OCI-LY7 (cell line): Measurements from ENCODE around the gene GSX1. TPM values are rescaled to one million over a fixed set of nuclear protein-coding genes. Genes with fewer than 3 reads are reported as not detected.
A peak's percentile ranks its signal among the peaks of the same experiment; 100 is the strongest.

ENCODE experiments used
- BruUV-seq: library from RNA; stranded (reverse); fragments of 400-500 nt; replicated peaks from 2 replicates; lab custom pipeline; 2021; lab: Mats Ljungman, UMichigan
- CTCF ChIA-PET: fragments of 300-600 bp; sonication (Branson Sonifier 250); formaldehyde crosslinking; loops from one replicate; lab custom pipeline; 2022; ENCODE audit warnings: antibody characterized with exemption; ENCODE audit not compliant: unreplicated experiment; lab: Charles Lee
- POLR2A ChIA-PET: fragments of 300-600 bp; sonication (Branson Sonifier 250); formaldehyde crosslinking; loops from one replicate; lab custom pipeline; 2022; ENCODE audit warnings: antibody characterized with exemption; lab: Charles Lee
- DNase-seq: peaks from one replicate; pipeline ENCODE4 v3.0.0-alpha.2; 2015; ENCODE audit warnings: low spot score
- H2AFZ ChIP-seq: fragments of 200-600 bp; sonication (generic), shearing (Covaris generic); 2 replicates; pipeline ENCODE4 v1.6.1; 2014; ENCODE audit warnings: mild to moderate bottlenecking, antibody characterized with exemption, low read length, moderate library complexity
- H3K27ac ChIP-seq: fragments of 200-600 bp; sonication (generic); 2 replicates; pipeline ENCODE4 v1.5.1; 2014; ENCODE audit warnings: mixed run types, low read depth, mild to moderate bottlenecking, moderate library complexity, low read length, inconsistent platforms; ENCODE audit not compliant: poor library complexity, severe bottlenecking
- H3K36me3 ChIP-seq: fragments of 200-600 bp; sonication (generic); 2 replicates; pipeline ENCODE4 v1.6.1; 2014; ENCODE audit warnings: mild to moderate bottlenecking, antibody characterized with exemption, low read length, moderate library complexity, mixed read lengths; ENCODE audit not compliant: insufficient read depth
- H3K4me1 ChIP-seq: fragments of 200-600 bp; sonication (generic); 2 replicates; pipeline ENCODE4 v1.5.1; 2014; ENCODE audit warnings: mild to moderate bottlenecking, low read length; ENCODE audit not compliant: insufficient read depth, poor library complexity, severe bottlenecking
- H3K4me2 ChIP-seq: fragments of 200-600 bp; sonication (generic); 2 replicates; pipeline ENCODE4 v1.6.1; 2014; ENCODE audit warnings: mild to moderate bottlenecking, low read length
- H3K4me3 ChIP-seq: fragments of 200-600 bp; sonication (generic); 2 replicates; pipeline ENCODE4 v1.5.1; 2014; ENCODE audit warnings: mild to moderate bottlenecking, low read depth, low read length; ENCODE audit not compliant: poor library complexity, severe bottlenecking
- H3K79me2 ChIP-seq: fragments of 200-600 bp; sonication (generic); 2 replicates; pipeline ENCODE4 v1.6.1; 2016; ENCODE audit warnings: low read depth, mild to moderate bottlenecking, low read length, moderate library complexity, mixed read lengths; ENCODE audit not compliant: insufficient read depth
- H3K9me2 ChIP-seq: fragments of 200-600 bp; sonication (generic); 2 replicates; pipeline ENCODE4 v1.6.1; 2016; ENCODE audit warnings: mild to moderate bottlenecking, low read length, mixed read lengths; ENCODE audit not compliant: insufficient read depth
- H3K9me3 ChIP-seq: fragments of 200-600 bp; sonication (generic); 2 replicates; pipeline ENCODE4 v1.6.1; 2014; ENCODE audit warnings: mild to moderate bottlenecking, mixed run types, low read length, mixed read lengths
- H4K20me1 ChIP-seq: fragments of 200-600 bp; sonication (generic); 2 replicates; pipeline ENCODE4 v1.6.1; 2014; ENCODE audit warnings: mild to moderate bottlenecking, antibody characterized with exemption, low read length, moderate library complexity, mixed read lengths; ENCODE audit not compliant: insufficient read depth
- EZH2phosphoT487 ChIP-seq: fragments of 200-600 bp; sonication (generic); IDR thresholded peaks from 2 replicates; pipeline ENCODE4 v1.6.1; 2018; ENCODE audit warnings: low read depth, borderline replicate concordance, mild to moderate bottlenecking, mixed run types, antibody characterized with exemption, low read length, moderate library complexity, mixed read lengths
- intact Hi-C: fragments of 100-400 bp; cut with micrococcal nuclease; formaldehyde crosslinking; loops from one replicate; pipeline ENCODE4 v1.10.0; 2022; ENCODE audit not compliant: unreplicated experiment
- total RNA-seq, 2 experiments: library from RNA; depleted of rRNA in 1 of 2; stranded (reverse); fragments of >200 nt in 1 of 2; shearing (Covaris generic) in 1 of 2; gene quantifications; 2 replicates each; pipeline ENCODE4 v1.2.3, GENCODE V29; 2014 to 2022
- TF ChIP-seq, protein P1 (sequence below): fragments of 200-600 bp; sonication (generic); conservative IDR thresholded peaks from 2 replicates; pipeline ENCODE4 v1.5.1; 2014; ENCODE audit warnings: mild to moderate bottlenecking, antibody characterized with exemption, low read length, moderate library complexity, mixed read lengths

Gene GSX1
- total RNA-seq, 2 experiments from 2014 or later = not detected

DNA sequence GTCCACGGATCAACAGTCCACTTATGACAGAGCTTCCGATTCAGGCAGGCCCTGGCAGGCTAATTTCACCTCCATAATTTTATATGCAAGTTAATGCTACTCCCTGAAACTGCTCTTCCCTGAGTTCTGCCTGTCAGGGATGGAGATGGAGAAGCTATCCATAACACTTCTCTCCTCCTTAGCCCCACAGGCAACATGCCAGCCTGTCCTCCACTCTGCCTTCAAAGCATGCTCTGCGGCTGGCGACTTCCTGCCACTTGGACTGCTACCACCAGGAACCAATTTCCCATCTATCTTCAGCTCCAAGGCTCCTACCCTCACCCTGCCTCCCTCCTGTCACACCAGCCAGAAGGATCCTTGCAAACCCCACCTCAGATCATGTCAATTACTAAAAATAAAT is 35.4 kb downstream of the GSX1 start:
- DNase-seq = no peak
- no peaks in the 10 kb centered on the region for H3K9me3 ChIP-seq
- intact Hi-C loops = loop anchor here (2.0 to 10.0 kb wide), 4 partner anchors 295 to 883 kb away; no protein-coding TSS in a partner anchor
- H3K4me1 ChIP-seq = no peaks in the 10 kb centered on the region
- TF ChIP-seq EZH2phosphoT487 = no peak
- TF ChIP-seq, protein P1, sequence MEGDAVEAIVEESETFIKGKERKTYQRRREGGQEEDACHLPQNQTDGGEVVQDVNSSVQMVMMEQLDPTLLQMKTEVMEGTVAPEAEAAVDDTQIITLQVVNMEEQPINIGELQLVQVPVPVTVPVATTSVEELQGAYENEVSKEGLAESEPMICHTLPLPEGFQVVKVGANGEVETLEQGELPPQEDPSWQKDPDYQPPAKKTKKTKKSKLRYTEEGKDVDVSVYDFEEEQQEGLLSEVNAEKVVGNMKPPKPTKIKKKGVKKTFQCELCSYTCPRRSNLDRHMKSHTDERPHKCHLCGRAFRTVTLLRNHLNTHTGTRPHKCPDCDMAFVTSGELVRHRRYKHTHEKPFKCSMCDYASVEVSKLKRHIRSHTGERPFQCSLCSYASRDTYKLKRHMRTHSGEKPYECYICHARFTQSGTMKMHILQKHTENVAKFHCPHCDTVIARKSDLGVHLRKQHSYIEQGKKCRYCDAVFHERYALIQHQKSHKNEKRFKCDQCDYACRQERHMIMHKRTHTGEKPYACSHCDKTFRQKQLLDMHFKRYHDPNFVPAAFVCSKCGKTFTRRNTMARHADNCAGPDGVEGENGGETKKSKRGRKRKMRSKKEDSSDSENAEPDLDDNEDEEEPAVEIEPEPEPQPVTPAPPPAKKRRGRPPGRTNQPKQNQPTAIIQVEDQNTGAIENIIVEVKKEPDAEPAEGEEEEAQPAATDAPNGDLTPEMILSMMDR = no peak
- H3K4me3 ChIP-seq = no peak overlapping the region
- no peaks in the 10 kb centered on the region for H4K20me1 ChIP-seq
- H3K27ac ChIP-seq = no peak overlapping the region
- H2AFZ ChIP-seq = no peak overlapping the region
- ChIA-PET CTCF (interaction anchor here (1.2 to 1.3 kb wide), 2 partner anchors 11 to 58 kb away, joined by 5 read pairs; no protein-coding TSS in a partner anchor), POLR2A (interaction anchor here (0.6 to 2.0 kb wide), 2 partner anchors 11 to 843 kb away, joined by 3 to 5 read pairs; no protein-coding TSS in a partner anchor)
- no peaks in the 10 kb centered on the region for H3K79me2 ChIP-seq
- BruUV-seq = no TSS peak
- no peaks in the 10 kb centered on the region for H3K9me2 ChIP-seq
- H3K36me3 ChIP-seq = no peaks in the 10 kb centered on the region
- no peak overlapping the region for H3K4me2 ChIP-seq

DNA sequence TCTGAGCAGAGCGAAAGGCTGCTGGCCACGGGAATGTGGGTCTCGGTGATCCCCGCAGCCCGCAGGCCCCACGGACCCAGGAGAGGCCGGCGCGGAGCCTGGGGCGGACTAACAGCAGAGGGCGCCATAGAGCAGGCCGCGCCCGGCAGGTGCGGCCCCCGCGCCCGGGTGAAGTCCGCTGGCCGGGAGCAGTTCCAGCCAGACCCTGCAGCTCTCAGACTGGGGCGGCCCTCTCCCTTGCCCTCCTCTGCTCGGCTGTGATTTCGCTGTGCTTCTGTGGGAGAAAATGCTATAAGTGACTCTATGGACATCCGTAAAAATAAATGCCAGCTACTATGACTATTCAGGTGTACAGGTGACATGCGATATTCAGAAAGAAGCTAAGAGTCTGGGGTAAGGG is 37.7 kb downstream of the GSX1 start:
- no peaks in the 10 kb centered on the region for H3K36me3 ChIP-seq
- H2AFZ ChIP-seq = peak overlapping the region; percentile 48; the same call in 1 of the 2 replicates
- H4K20me1 ChIP-seq = no peaks in the 10 kb centered on the region
- peak overlapping the region; percentile 64 for H3K4me2 ChIP-seq
- intact Hi-C loops = loop anchor here (1.0 kb wide), 1 partner anchor 154 kb away; no protein-coding TSS in a partner anchor
- no TSS peak for BruUV-seq
- H3K4me1 ChIP-seq = no peaks in the 10 kb centered on the region
- no peak overlapping the region for H3K27ac ChIP-seq
- TF ChIP-seq, protein P1 = peak; percentile 88
- no peak for TF ChIP-seq EZH2phosphoT487
- no peaks in the 10 kb centered on the region for H3K9me2 ChIP-seq
- ChIA-PET POLR2A (interaction anchor here (0.6 to 0.7 kb wide), 3 partner anchors 11 to 435 kb away, joined by 3 to 4 read pairs (median 4); no protein-coding TSS in a partner anchor), CTCF (interaction anchor here (1.1 to 1.7 kb wide), 2 partner anchors 154 to 468 kb away, joined by 3 to 7 read pairs; no protein-coding TSS in a partner anchor)
- no peaks in the 10 kb centered on the region for H3K79me2 ChIP-seq
- no peak overlapping the region for H3K4me3 ChIP-seq
- DNase-seq = peak; percentile 63
- no peaks in the 10 kb centered on the region for H3K9me3 ChIP-seq

DNA sequence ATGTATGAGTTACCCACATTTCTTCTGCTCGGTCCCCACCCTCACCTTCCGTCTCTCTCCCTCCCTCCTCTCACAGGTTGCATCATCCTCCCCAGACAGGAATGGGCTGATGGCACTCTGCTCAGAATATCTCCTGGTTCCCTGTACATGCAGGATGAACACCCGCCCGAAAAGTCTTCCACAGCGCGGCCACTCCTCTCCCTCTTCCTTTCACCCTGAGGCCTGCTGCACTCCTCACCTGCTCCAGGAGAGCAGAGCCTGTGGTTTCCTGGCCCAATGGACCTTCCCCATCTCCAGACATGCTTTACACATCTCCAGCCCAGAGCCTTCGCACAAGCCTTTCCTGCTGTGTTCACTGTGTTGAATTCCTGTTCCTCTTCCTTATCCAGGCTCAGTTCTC is 40.9 kb downstream of the GSX1 start:
- H3K9me3 ChIP-seq = no peaks in the 10 kb centered on the region
- H3K79me2 ChIP-seq = no peaks in the 10 kb centered on the region
- CTCF ChIA-PET = no interaction called here
- no TSS peak for BruUV-seq
- TF ChIP-seq EZH2phosphoT487 = no peak
- TF ChIP-seq, protein P1 = no peak
- no peak overlapping the region for H3K4me3 ChIP-seq
- H3K36me3 ChIP-seq = no peaks in the 10 kb centered on the region
- no peak overlapping the region for H3K4me2 ChIP-seq
- no peak for DNase-seq
- intact Hi-C loops = no loop called here
- H3K27ac ChIP-seq = no peak overlapping the region
- no peaks in the 10 kb centered on the region for H3K9me2 ChIP-seq
- no peaks in the 10 kb centered on the region for H4K20me1 ChIP-seq
- no peaks in the 10 kb centered on the region for H3K4me1 ChIP-seq
- H2AFZ ChIP-seq = no peak overlapping the region
- POLR2A ChIA-PET = no interaction called here
